GM13976 (cell line): ENCODE measurements around the gene DGKA.
A peak's percentile ranks its signal among the peaks of the same experiment; 100 is the strongest.
"Not testable (repeated sequence)": the region's sequence is repeated elsewhere in the genome, so short reads cannot be mapped to it uniquely, and the experiment has no call there.

Source experiments
- DNase-seq: peaks from one replicate; pipeline ENCODE4 v3.0.0; 2012; ENCODE audit warnings: low spot score
- CTCF ChIP-seq: IDR thresholded peaks from 2 replicates; pipeline ENCODE4 v1.5.1; 2012; ENCODE audit warnings: borderline replicate concordance, mild to moderate bottlenecking; ENCODE audit not compliant: insufficient read depth; ENCODE audit errors: extremely low read depth, missing control alignments, control extremely low read depth
- in situ Hi-C: fragments of 300-500 bp; cut with MboI; formaldehyde crosslinking; loops from one replicate; pipeline ENCODE4 v1.12.0; 2022; ENCODE audit warnings: low sequenced_read_pairs, mixed read lengths, inconsistent platforms; ENCODE audit not compliant: unreplicated experiment

DGKA gene

GRCh38 chr12:55972911-55973598 is 42.1 kb downstream of the DGKA start:
- DNase-seq, result no peak
- in situ Hi-C loops, result no loop called here
- TF ChIP-seq CTCF, result no peak

- in situ Hi-C loops, result no loop called here
- DNase-seq, result peak; percentile 94
- no peak for TF ChIP-seq CTCF
Observed at GRCh38 chr12:55973599-55974307, 42.8 kb downstream of the DGKA start, which contains the start of gene RAB5B. RAB5B (plus strand) TSS chr12:55974078; CDS start chr12:55986961, 12,883 bp downstream.

- peak; percentile 56 for DNase-seq
- TF ChIP-seq CTCF, result no peak
- in situ Hi-C loops, result no loop called here
Observed at GRCh38 chr12:55974308-55974730, 43.4 kb downstream of the DGKA start.

GRCh38 chr12:55978393-55978792 is 47.4 kb downstream of the DGKA start:
- no peak for TF ChIP-seq CTCF
- DNase-seq, result no peak
- in situ Hi-C loops, result no loop called here

- no peak for DNase-seq
- TF ChIP-seq CTCF, result no peak
- in situ Hi-C loops, result no loop called here
Observed at GRCh38 chr12:55979069-55979468, 48.1 kb downstream of the DGKA start.

GRCh38 chr12:55981882-55982281 is 50.9 kb downstream of the DGKA start:
- in situ Hi-C loops, DNase-seq: not testable (repeated sequence)

- DNase-seq, result peak; percentile 77
- in situ Hi-C loops, result no loop called here
- no peak for TF ChIP-seq CTCF
Observed at GRCh38 chr12:55982319-55982936, 51.5 kb downstream of the DGKA start.
